A549 (cell line): ENCODE data around the gene KCNE3. TPM values are rescaled to one million over a fixed set of nuclear protein-coding genes. Genes with fewer than 3 reads are reported as not detected.

Source experiments
- ATAC-seq, 2 experiments: fragments of 200-7000 bp in 1 of 2; fragments of >200 bp in 1 of 2; cut with Nextera tagmentation in 1 of 2; cut with Tn5 transposase in 1 of 2; 3 replicates each; pipeline versions ENCODE4 v1.8.0 to v1.9.1; 2018 to 2020; ENCODE audit warnings: mild to moderate bottlenecking in 1 of 2, moderate library complexity in 1 of 2
- CTCF ChIA-PET: fragments of 300-600 bp; sonication (Branson Sonifier 250); formaldehyde crosslinking; extraction: SDS; loops from one replicate; lab custom pipeline; 2021; ENCODE audit warnings: antibody characterized with exemption, inconsistent platforms; lab: Yijun Ruan, JAX
- POLR2A ChIA-PET: fragments of 350-600 bp; formaldehyde crosslinking; extraction: SDS; loops from one replicate; lab custom pipeline; 2021; ENCODE audit warnings: antibody characterized with exemption, inconsistent platforms; lab: Yijun Ruan, JAX
- DNase-seq, 2 experiments: peaks; one replicate each; pipeline versions ENCODE4 v3.0.0 to v3.0.0-alpha.2; 2011 to 2016; ENCODE audit warnings: low read depth in 1 of 2, low spot score in 1 of 2
- FAIRE-seq: peaks from 2 replicates; lab custom pipeline; 2011; peaks lifted over from hg19 to GRCh38; lab: Jason Lieb, UNC
- H3K27ac ChIP-seq, 2 experiments: fragments of >200 bp; sonication (Bioruptor Twin); formaldehyde crosslinking; 3 replicates each; pipeline ENCODE4 v1.5.1; 2016 to 2017
- H3K4me1 ChIP-seq: fragments of >200 bp; sonication (Bioruptor Twin); formaldehyde crosslinking; 3 replicates; pipeline ENCODE4 v1.6.1; 2016
- H3K4me2 ChIP-seq: fragments of >200 bp; sonication (Bioruptor Twin); formaldehyde crosslinking; 3 replicates; pipeline ENCODE4 v1.6.1; 2016
- H3K4me3 ChIP-seq: fragments of >200 bp; sonication (Bioruptor Twin); formaldehyde crosslinking; 3 replicates; pipeline ENCODE4 v1.5.1; 2016
- H3K9me3 ChIP-seq: fragments of >200 bp; sonication (Bioruptor Twin); formaldehyde crosslinking; 3 replicates; pipeline ENCODE4 v1.6.1; 2016
- ATOH8 ChIP-seq: fragments of 250-450 bp; sonication (Bioruptor Pico); IDR thresholded peaks from 2 replicates; pipeline ENCODE4 v1.5.0; 2020; ENCODE audit warnings: low read depth, mild to moderate bottlenecking, moderate library complexity
- BCL3 ChIP-seq: fragments of >200 bp; sonication (Bioruptor Twin); formaldehyde crosslinking; IDR thresholded peaks from 3 replicates; pipeline ENCODE4 v1.6.1; 2016
- BHLHE40 ChIP-seq: IDR thresholded peaks from 2 replicates; pipeline ENCODE4 v1.6.1; 2012; ENCODE audit warnings: low read depth, low read length, inconsistent platforms
- CHD4 ChIP-seq: fragments of 200-600 bp; sonication (generic); IDR thresholded peaks from 2 replicates; pipeline ENCODE4 v1.6.1; 2016; ENCODE audit warnings: antibody characterized with exemption, mild to moderate bottlenecking, borderline replicate concordance
- FOSB ChIP-seq: fragments of 250-450 bp; sonication (Bioruptor Pico); IDR thresholded peaks from 2 replicates; pipeline ENCODE4 v1.5.0; 2020; ENCODE audit warnings: mild to moderate bottlenecking, moderate library complexity
- FOSL2 ChIP-seq, 2 experiments: fragments of 450-650 bp in 1 of 2; fragments of >200 bp in 1 of 2; sonication (Bioruptor Twin) in 1 of 2; formaldehyde crosslinking; IDR thresholded peaks; 2 replicates each; pipeline versions ENCODE4 v1.5.0 to v1.6.1; 2016 to 2020; ENCODE audit warnings: mild to moderate bottlenecking in 1 of 2, moderate library complexity in 1 of 2
- HOXB5 ChIP-seq: fragments of 250-450 bp; sonication (Bioruptor Pico); IDR thresholded peaks from 2 replicates; pipeline ENCODE4 v1.5.0; 2020; ENCODE audit warnings: mild to moderate bottlenecking, moderate library complexity
- NR3C1 ChIP-seq: fragments of >200 bp; sonication (Bioruptor Twin); formaldehyde crosslinking; IDR thresholded peaks from 3 replicates; pipeline ENCODE4 v1.6.1; 2017
- PBX3 ChIP-seq: IDR thresholded peaks from 2 replicates; pipeline ENCODE4 v1.6.1; 2012
- PHF8 ChIP-seq: fragments of 200-600 bp; sonication (generic); IDR thresholded peaks from 2 replicates; pipeline ENCODE4 v1.6.1; 2016; ENCODE audit warnings: low read depth, mild to moderate bottlenecking, antibody characterized with exemption, moderate library complexity, borderline replicate concordance
- POLR2A ChIP-seq: IDR thresholded peaks from 2 replicates; pipeline ENCODE4 v1.6.1; 2012; ENCODE audit warnings: mild to moderate bottlenecking, low read length
- RARB ChIP-seq: fragments of 250-450 bp; sonication (Bioruptor Pico); IDR thresholded peaks from 2 replicates; pipeline ENCODE4 v1.8.0; 2021; ENCODE audit warnings: mild to moderate bottlenecking, moderate library complexity
- RCOR1 ChIP-seq: fragments of 150-350 bp; IDR thresholded peaks from 2 replicates; pipeline ENCODE4 v1.6.1; 2014; ENCODE audit warnings: antibody characterized with exemption, low read length, low read depth
- REST ChIP-seq: fragments of 200-600 bp; sonication (generic); IDR thresholded peaks from 2 replicates; pipeline ENCODE4 v1.6.1; 2016; ENCODE audit warnings: antibody characterized with exemption, mild to moderate bottlenecking, moderate library complexity
- RNF2 ChIP-seq: fragments of 200-600 bp; sonication (generic); IDR thresholded peaks from 2 replicates; pipeline ENCODE4 v1.6.1; 2016; ENCODE audit warnings: low read depth, mild to moderate bottlenecking, antibody characterized with exemption, moderate library complexity, borderline replicate concordance
- ZC3H11A ChIP-seq: fragments of 450-650 bp; IDR thresholded peaks from 2 replicates; pipeline ENCODE4 v1.6.1; 2014; ENCODE audit warnings: antibody characterized with exemption, mild to moderate bottlenecking
- ZSCAN20 ChIP-seq: fragments of 250-450 bp; sonication (Bioruptor Pico); IDR thresholded peaks from 2 replicates; pipeline ENCODE4 v1.8.0; 2022; ENCODE audit warnings: mild to moderate bottlenecking, moderate library complexity
- WGBS: methylation state at CpG from one replicate; pipeline ENCODE4 v1.1.6; 2017; ENCODE audit errors: missing lambda C conversion rate; 5-methylcytosine and 5-hydroxymethylcytosine counted together
- polyA plus RNA-seq, 4 experiments: library from polyadenylated mRNA; depleted of rRNA in 3 of 4; stranded (reverse); fragments of >200 nt; fragmentation: RNase III in 1 of 4; extraction: RNeasy Plus Mini Kit Qiagen cat#74134 plus additional on column Dnase treatment in 1 of 4; gene quantifications; 2 replicates in 3 of 4; 3 replicates in 1 of 4; pipeline ENCODE4 v1.2.3, GENCODE V29; 2011 to 2017
- TF ChIP-seq, protein P1 (sequence below): IDR thresholded peaks from 2 replicates; pipeline ENCODE4 v1.6.1; 2012; ENCODE audit warnings: low read depth, borderline replicate concordance
- TF ChIP-seq, protein P2 (sequence below): IDR thresholded peaks from 2 replicates; pipeline ENCODE4 v1.6.1; 2012
- TF ChIP-seq, protein P3 (sequence below): fragments of 450-650 bp; IDR thresholded peaks from 2 replicates; pipeline ENCODE4 v1.6.1; 2014; ENCODE audit warnings: antibody characterized with exemption

The KCNE3 gene
- polyA plus RNA-seq, 2 of the 4 experiments (the other 2 are of a cell fraction), result 0.23 to 0.56 TPM

- ChIA-PET POLR2A (no interaction called here), CTCF (interaction anchor here (0.8 to 19.2 kb wide), 8 partner anchors 8 to 356 kb away, joined by 3 to 387 read pairs (median 5); partner anchors contain the start of gene PGM2L1)
- Histone ChIP-seq H3K27ac (peak overlapping the region; percentile 6 to 16; a peak in 1 of 6 replicates), H3K4me3 (no peak overlapping the region), H3K9me3 (no peaks in the 10 kb centered on the region), H3K4me1 (peaks cover 32% of the 10 kb centered on the region), H3K4me2 (no peak overlapping the region)
- DNase-seq (no peak), FAIRE-seq (no peak), ATAC-seq (no peak)
- TF ChIP-seq, protein P1, sequence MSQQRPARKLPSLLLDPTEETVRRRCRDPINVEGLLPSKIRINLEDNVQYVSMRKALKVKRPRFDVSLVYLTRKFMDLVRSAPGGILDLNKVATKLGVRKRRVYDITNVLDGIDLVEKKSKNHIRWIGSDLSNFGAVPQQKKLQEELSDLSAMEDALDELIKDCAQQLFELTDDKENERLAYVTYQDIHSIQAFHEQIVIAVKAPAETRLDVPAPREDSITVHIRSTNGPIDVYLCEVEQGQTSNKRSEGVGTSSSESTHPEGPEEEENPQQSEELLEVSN, result no peak
- TF ChIP-seq RNF2 (no peak), BCL3 (no peak), ATOH8 (CRISPR knock-in tag) (no peak), POLR2A (no peak), ZSCAN20 (CRISPR knock-in tag) (no peak), PBX3 (no peak), NR3C1 (no peak)
- WGBS, result 96% methylated on average over 1 of the region's 1 CpG
Measured at GRCh38 chr11:74446532-74446938, 20.8 kb downstream of the KCNE3 start.

DNA sequence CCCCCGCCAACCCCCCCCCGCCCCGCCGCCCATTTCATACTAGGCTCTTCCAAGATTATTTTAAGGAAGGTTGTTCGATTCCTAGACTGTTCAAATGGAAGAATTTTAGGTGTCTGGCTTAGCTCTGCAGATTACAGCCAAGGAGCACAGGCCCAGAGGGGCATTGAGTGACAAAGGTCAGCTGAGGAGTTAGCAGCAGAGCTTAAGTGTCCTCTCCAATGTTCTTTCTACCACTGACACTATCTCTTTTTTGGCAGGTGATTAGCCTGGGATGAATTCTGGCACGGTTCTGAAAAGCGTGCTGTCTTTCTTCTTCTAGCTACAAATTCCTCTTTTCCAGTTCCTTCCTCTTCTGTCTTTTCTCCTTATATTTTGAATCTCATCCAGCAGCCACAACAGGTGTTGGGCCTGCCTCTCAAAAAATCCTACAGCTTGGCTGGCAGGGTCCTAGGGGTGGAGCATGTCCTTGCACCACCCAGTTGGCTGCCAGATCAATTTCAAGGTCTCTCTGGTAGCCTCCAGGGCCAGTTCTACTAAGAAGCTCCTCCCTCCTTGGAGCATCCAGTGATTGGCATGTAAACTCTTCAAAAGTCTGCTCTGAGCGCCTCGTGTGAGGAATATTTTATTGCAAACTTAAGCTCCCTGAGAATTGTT, 23.0 kb downstream of the KCNE3 start:
- Histone ChIP-seq H3K27ac (peak overlapping the region; percentile 0 to 71; a peak in 3 of 6 replicates), H3K9me3 (peaks cover 11% of the 10 kb centered on the region; the same call in 1 of the 3 replicates), H3K4me3 (no peak overlapping the region), H3K4me2 (no peak overlapping the region), H3K4me1 (peaks cover 28% of the 10 kb centered on the region)
- FAIRE-seq, result no peak
- 79% methylated on average over 5 of the region's 9 CpGs for WGBS
- no peak for ATAC-seq
- no peak for DNase-seq
- CTCF ChIA-PET, result interaction anchor here (0.8 to 19.2 kb wide), 18 partner anchors 9 to 482 kb away, joined by 3 to 331 read pairs (median 4); partner anchors contain the start of genes C2CD3, LIPT2, PGM2L1 and PPME1
- POLR2A ChIA-PET, result interaction anchor here (0.6 kb wide), 1 partner anchor 126 kb away, joined by 7 read pairs; no protein-coding TSS in a partner anchor
- TF ChIP-seq PHF8 (no peak), CHD4 (no peak), ZSCAN20 (CRISPR knock-in tag) (no peak), REST (no peak), NR3C1 (no peak), RCOR1 (no peak), RARB (CRISPR knock-in tag) (no peak), ZC3H11A (no peak), FOSL2 (IDR thresholded peaks at IDR 0.05) (no peak), FOSL2 (CRISPR knock-in tag; IDR thresholded peaks at IDR 0.05) (no peak), FOSB (CRISPR knock-in tag) (no peak), BHLHE40 (no peak), HOXB5 (no peak)
- TF ChIP-seq, protein P2, sequence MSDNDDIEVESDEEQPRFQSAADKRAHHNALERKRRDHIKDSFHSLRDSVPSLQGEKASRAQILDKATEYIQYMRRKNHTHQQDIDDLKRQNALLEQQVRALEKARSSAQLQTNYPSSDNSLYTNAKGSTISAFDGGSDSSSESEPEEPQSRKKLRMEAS, result no peak
- TF ChIP-seq, protein P1, result no peak
- TF ChIP-seq, protein P3, sequence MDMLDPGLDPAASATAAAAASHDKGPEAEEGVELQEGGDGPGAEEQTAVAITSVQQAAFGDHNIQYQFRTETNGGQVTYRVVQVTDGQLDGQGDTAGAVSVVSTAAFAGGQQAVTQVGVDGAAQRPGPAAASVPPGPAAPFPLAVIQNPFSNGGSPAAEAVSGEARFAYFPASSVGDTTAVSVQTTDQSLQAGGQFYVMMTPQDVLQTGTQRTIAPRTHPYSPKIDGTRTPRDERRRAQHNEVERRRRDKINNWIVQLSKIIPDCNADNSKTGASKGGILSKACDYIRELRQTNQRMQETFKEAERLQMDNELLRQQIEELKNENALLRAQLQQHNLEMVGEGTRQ, result no peak
- TF ChIP-seq, all 56 proteins: peak for 0
